HepG2 (cell line): ENCODE measurements around the gene PET117. TPM values are rescaled to one million over a fixed set of nuclear protein-coding genes. Genes with fewer than 3 reads are reported as not detected.

Experiments
- ESRRA ChIP-seq: sonication (generic); formaldehyde crosslinking; IDR thresholded peaks from 2 replicates; pipeline ENCODE4 v1.5.1; 2020; ENCODE audit warnings: mild to moderate bottlenecking, low read depth, missing genetic modification reagents
- FOXA3 ChIP-seq: IDR thresholded peaks from 2 replicates; pipeline ENCODE4 v1.6.1; 2016; ENCODE audit warnings: missing genetic modification reagents, missing compliant biosample characterization
- JUND ChIP-seq: sonication (generic); formaldehyde crosslinking; IDR thresholded peaks from 2 replicates; pipeline ENCODE4 v1.8.0; 2022; ENCODE audit warnings: mild to moderate bottlenecking, missing genetic modification reagents
- PAX8 ChIP-seq: sonication (generic); formaldehyde crosslinking; IDR thresholded peaks from 2 replicates; pipeline ENCODE4 v1.8.0; 2022; ENCODE audit warnings: mild to moderate bottlenecking, missing genetic modification reagents, borderline replicate concordance
- PPARG ChIP-seq: conservative IDR thresholded peaks from 2 replicates; pipeline ENCODE4 v1.6.1; 2016; ENCODE audit warnings: missing biosample characterization, missing genetic modification reagents
- SIX1 ChIP-seq: sonication (generic); formaldehyde crosslinking; IDR thresholded peaks from 2 replicates; pipeline ENCODE4 v1.4.0; 2020; ENCODE audit warnings: missing genetic modification reagents, borderline replicate concordance
- SP2 ChIP-seq: sonication (generic); formaldehyde crosslinking; IDR thresholded peaks from 2 replicates; pipeline ENCODE4 v1.5.1; 2020; ENCODE audit warnings: mild to moderate bottlenecking, missing genetic modification reagents
- STAG1 ChIP-seq: sonication (generic); formaldehyde crosslinking; IDR thresholded peaks from 2 replicates; pipeline ENCODE4 v1.4.0; 2020; ENCODE audit warnings: missing genetic modification reagents
- ZBTB7B ChIP-seq: sonication (generic); formaldehyde crosslinking; IDR thresholded peaks from 2 replicates; pipeline ENCODE4 v1.4.0; 2020; ENCODE audit warnings: missing genetic modification reagents
- ZKSCAN8 ChIP-seq: IDR thresholded peaks from 2 replicates; pipeline ENCODE4 v1.6.1; 2016; ENCODE audit warnings: borderline replicate concordance, missing genetic modification reagents, missing compliant biosample characterization
- ZNF317 ChIP-seq: sonication (generic); formaldehyde crosslinking; IDR thresholded peaks from 2 replicates; pipeline ENCODE4 v1.5.0; 2020; ENCODE audit warnings: mild to moderate bottlenecking, missing genetic modification reagents
- ZNF44 ChIP-seq: sonication (generic); formaldehyde crosslinking; IDR thresholded peaks from 2 replicates; pipeline ENCODE4 v1.5.1; 2020; ENCODE audit warnings: mild to moderate bottlenecking, missing genetic modification reagents
- polyA plus RNA-seq, 8 experiments: library from polyadenylated mRNA; depleted of rRNA in 3 of 8; stranded (reverse) in 7 of 8; unstranded in 1 of 8; fragments of >200 nt; fragmentation: Illumina TruSeq in 4 of 8; extraction: Trizol in 4 of 8; gene quantifications; 2 replicates each; pipeline versions ENCODE4 v1.2.1 to v1.2.3, GENCODE V29; 2011 to 2016; ENCODE audit warnings: low read depth in 4 of 8, missing spikeins in 1 of 8, mixed read lengths in 1 of 8; ENCODE audit not compliant: insufficient read depth in 1 of 8
- total RNA-seq, 5 experiments: library from RNA; depleted of rRNA; stranded (reverse); fragments of >200 nt; fragmentation: Illumina TruSeq; extraction: Trizol; gene quantifications; 2 replicates each; pipeline ENCODE4 v1.2.3, GENCODE V29; 2016; ENCODE audit warnings: low read depth in 1 of 5
- TF ChIP-seq, protein P1 (sequence below): sonication (generic); formaldehyde crosslinking; conservative IDR thresholded peaks from 2 replicates; pipeline ENCODE4 v1.4.0; 2020; ENCODE audit warnings: mild to moderate bottlenecking, missing genetic modification reagents, moderate library complexity
- TF ChIP-seq, protein P2 (sequence below): sonication (generic); formaldehyde crosslinking; IDR thresholded peaks from 2 replicates; pipeline ENCODE4 v1.4.0; 2020; ENCODE audit warnings: missing genetic modification reagents
- TF ChIP-seq, protein P3 (sequence below): IDR thresholded peaks from 2 replicates; pipeline ENCODE4 v1.6.1; 2016; ENCODE audit warnings: missing compliant biosample characterization, missing genetic modification reagents, borderline replicate concordance
- TF ChIP-seq, protein P4 (sequence below): sonication (generic); formaldehyde crosslinking; IDR thresholded peaks from 2 replicates; pipeline ENCODE4 v1.4.0; 2020; ENCODE audit warnings: missing genetic modification reagents
- TF ChIP-seq, protein P5 (sequence below): sonication (generic); formaldehyde crosslinking; IDR thresholded peaks from 2 replicates; pipeline ENCODE4 v1.4.0; 2020; ENCODE audit warnings: missing genetic modification reagents, borderline replicate concordance

The PET117 gene
- total and polyA plus RNA-seq, 2 of the 13 experiments (the other 11 are each of a cell fraction or from before 2014, with no cell fraction given) = 22.2 to 48.2 TPM

DNA sequence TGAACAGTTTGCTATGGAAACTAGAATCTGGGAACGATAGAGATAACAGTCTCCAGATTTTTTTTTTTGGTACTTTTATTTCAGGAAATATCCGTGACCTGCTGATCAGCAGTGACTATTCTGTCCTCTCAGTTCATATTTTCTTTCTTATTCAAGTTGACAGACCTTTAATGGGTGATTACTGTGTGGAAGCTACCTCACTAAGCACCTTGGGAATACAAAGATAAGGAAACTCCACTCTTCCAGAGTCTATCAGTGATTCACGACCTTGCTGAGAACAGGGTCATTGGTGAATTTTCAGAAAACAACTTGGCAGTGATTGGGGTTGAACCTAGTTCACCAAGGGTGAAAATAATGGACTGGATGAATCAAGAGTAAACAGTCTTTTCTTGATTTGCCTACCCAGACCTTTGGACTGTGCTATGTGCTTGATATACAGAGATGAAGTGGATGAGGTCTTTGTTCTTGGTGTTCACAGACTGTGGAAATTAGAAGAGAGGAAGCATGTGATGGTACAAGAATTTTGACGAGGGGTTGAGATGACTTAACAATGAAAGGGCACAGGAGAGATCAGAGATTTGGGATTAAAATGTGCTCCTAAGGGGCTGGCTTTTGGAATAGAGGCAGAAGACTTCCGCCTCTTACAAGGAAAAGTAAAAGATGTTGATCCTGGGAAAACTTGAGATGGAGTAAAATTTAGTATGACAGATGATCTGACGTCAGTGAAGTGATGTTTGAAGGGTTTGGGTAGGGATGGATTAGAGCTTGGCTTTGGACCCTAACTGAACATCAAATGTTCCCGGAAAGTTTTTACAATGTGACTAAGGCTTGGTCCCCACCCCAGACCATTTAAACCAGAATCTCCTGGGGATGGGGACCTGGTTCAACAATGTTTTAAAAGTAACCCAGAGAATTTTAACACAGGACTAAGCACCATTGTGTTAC lies 1.2 kb downstream of the PET117 start (continued):
- TF ChIP-seq SIX1 (CRISPR knock-in tag) (no peak), ESRRA (CRISPR knock-in tag) (0 out of 2 replicates have a peak, but pooled peaks have one; percentile 24), JUND (CRISPR knock-in tag) (0 out of 2 replicates have a peak, but pooled peaks have one; percentile 40), SP2 (CRISPR knock-in tag) (no peak), ZKSCAN8 (CRISPR knock-in tag) (peak; percentile 62; the same call in 1 of the 2 replicates), PPARG (CRISPR knock-in tag) (peak; percentile 52), ZBTB7B (CRISPR knock-in tag) (0 out of 2 replicates have a peak, but pooled peaks have one; percentile 9), ZNF44 (CRISPR knock-in tag) (no peak), FOXA3 (CRISPR knock-in tag) (peak; percentile 62; the same call in 1 of the 2 replicates), ZNF317 (no peak), PAX8 (CRISPR knock-in tag) (no peak), STAG1 (CRISPR knock-in tag) (0 out of 2 replicates have a peak, but pooled peaks have one; percentile 4)
- TF ChIP-seq, protein P1, sequence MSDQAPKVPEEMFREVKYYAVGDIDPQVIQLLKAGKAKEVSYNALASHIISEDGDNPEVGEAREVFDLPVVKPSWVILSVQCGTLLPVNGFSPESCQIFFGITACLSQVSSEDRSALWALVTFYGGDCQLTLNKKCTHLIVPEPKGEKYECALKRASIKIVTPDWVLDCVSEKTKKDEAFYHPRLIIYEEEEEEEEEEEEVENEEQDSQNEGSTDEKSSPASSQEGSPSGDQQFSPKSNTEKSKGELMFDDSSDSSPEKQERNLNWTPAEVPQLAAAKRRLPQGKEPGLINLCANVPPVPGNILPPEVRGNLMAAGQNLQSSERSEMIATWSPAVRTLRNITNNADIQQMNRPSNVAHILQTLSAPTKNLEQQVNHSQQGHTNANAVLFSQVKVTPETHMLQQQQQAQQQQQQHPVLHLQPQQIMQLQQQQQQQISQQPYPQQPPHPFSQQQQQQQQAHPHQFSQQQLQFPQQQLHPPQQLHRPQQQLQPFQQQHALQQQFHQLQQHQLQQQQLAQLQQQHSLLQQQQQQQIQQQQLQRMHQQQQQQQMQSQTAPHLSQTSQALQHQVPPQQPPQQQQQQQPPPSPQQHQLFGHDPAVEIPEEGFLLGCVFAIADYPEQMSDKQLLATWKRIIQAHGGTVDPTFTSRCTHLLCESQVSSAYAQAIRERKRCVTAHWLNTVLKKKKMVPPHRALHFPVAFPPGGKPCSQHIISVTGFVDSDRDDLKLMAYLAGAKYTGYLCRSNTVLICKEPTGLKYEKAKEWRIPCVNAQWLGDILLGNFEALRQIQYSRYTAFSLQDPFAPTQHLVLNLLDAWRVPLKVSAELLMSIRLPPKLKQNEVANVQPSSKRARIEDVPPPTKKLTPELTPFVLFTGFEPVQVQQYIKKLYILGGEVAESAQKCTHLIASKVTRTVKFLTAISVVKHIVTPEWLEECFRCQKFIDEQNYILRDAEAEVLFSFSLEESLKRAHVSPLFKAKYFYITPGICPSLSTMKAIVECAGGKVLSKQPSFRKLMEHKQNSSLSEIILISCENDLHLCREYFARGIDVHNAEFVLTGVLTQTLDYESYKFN (CRISPR knock-in tag) = peak; percentile 69
- TF ChIP-seq, protein P2, sequence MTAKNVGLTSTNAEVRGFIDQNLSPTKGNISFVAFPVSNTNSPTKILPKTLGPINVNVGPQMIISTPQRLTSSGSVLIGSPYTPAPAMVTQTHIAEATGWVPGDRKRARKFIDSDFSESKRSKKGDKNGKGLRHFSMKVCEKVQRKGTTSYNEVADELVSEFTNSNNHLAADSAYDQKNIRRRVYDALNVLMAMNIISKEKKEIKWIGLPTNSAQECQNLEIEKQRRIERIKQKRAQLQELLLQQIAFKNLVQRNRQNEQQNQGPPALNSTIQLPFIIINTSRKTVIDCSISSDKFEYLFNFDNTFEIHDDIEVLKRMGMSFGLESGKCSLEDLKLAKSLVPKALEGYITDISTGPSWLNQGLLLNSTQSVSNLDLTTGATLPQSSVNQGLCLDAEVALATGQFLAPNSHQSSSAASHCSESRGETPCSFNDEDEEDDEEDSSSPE (CRISPR knock-in tag) = peak; percentile 20; the same call in 1 of the 2 replicates
- TF ChIP-seq, protein P3, sequence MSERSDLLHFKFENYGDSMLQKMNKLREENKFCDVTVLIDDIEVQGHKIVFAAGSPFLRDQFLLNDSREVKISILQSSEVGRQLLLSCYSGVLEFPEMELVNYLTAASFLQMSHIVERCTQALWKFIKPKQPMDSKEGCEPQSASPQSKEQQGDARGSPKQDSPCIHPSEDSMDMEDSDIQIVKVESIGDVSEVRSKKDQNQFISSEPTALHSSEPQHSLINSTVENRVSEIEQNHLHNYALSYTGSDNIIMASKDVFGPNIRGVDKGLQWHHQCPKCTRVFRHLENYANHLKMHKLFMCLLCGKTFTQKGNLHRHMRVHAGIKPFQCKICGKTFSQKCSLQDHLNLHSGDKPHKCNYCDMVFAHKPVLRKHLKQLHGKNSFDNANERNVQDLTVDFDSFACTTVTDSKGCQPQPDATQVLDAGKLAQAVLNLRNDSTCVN (CRISPR knock-in tag) = no peak
- TF ChIP-seq, protein P4, sequence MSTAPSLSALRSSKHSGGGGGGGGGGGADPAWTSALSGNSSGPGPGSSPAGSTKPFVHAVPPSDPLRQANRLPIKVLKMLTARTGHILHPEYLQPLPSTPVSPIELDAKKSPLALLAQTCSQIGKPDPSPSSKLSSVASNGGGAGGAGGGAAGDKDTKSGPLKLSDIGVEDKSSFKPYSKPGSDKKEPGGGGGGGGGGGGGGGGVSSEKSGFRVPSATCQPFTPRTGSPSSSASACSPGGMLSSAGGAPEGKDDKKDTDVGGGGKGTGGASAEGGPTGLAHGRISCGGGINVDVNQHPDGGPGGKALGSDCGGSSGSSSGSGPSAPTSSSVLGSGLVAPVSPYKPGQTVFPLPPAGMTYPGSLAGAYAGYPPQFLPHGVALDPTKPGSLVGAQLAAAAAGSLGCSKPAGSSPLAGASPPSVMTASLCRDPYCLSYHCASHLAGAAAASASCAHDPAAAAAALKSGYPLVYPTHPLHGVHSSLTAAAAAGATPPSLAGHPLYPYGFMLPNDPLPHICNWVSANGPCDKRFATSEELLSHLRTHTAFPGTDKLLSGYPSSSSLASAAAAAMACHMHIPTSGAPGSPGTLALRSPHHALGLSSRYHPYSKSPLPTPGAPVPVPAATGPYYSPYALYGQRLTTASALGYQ (CRISPR knock-in tag) = peak; percentile 42; the same call in 1 of the 2 replicates
- TF ChIP-seq, protein P5, sequence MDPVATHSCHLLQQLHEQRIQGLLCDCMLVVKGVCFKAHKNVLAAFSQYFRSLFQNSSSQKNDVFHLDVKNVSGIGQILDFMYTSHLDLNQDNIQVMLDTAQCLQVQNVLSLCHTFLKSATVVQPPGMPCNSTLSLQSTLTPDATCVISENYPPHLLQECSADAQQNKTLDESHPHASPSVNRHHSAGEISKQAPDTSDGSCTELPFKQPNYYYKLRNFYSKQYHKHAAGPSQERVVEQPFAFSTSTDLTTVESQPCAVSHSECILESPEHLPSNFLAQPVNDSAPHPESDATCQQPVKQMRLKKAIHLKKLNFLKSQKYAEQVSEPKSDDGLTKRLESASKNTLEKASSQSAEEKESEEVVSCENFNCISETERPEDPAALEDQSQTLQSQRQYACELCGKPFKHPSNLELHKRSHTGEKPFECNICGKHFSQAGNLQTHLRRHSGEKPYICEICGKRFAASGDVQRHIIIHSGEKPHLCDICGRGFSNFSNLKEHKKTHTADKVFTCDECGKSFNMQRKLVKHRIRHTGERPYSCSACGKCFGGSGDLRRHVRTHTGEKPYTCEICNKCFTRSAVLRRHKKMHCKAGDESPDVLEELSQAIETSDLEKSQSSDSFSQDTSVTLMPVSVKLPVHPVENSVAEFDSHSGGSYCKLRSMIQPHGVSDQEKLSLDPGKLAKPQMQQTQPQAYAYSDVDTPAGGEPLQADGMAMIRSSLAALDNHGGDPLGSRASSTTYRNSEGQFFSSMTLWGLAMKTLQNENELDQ (CRISPR knock-in tag) = no peak
